GM18867 (cell line): ENCODE measurements around the gene INCENP.

ENCODE experiments used
- ATAC-seq: cut with Tn5 transposase; IDR thresholded peaks from one replicate; pipeline ENCODE4 v1.9.1; 2021; ENCODE audit warnings: mild to moderate bottlenecking, moderate library complexity; ENCODE audit not compliant: unreplicated experiment

The INCENP gene

GRCh38 chr11:62124186-62125113 is 639 bp downstream of the INCENP start:
- peak; percentile 31 for ATAC-seq

DNA sequence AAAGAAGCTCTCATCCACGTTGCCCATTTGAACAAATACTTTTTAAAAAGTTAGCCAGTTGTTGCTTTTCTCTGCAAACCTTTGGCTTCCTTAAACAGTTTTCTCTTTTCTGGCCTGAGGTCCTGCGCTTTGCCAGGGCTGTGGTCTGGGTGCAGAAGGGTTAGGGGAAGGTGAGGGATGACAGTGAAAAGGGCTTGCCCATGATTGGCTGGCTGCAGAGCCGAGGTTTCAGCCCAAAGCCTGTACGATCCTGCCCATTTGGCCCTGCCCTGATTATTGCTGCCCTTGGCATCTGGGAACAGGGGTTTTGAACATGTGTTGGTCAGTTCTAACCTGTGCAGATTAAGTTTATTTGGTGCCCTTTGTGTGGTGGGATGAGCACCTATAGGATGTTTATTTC is 1.5 kb downstream of the INCENP start:
- no peak for ATAC-seq

GRCh38 chr11:62125881-62126280 is 2.1 kb downstream of the INCENP start:
- no peak for ATAC-seq

GRCh38 chr11:62127426-62127825 is 3.6 kb downstream of the INCENP start:
- no peak for ATAC-seq

DNA sequence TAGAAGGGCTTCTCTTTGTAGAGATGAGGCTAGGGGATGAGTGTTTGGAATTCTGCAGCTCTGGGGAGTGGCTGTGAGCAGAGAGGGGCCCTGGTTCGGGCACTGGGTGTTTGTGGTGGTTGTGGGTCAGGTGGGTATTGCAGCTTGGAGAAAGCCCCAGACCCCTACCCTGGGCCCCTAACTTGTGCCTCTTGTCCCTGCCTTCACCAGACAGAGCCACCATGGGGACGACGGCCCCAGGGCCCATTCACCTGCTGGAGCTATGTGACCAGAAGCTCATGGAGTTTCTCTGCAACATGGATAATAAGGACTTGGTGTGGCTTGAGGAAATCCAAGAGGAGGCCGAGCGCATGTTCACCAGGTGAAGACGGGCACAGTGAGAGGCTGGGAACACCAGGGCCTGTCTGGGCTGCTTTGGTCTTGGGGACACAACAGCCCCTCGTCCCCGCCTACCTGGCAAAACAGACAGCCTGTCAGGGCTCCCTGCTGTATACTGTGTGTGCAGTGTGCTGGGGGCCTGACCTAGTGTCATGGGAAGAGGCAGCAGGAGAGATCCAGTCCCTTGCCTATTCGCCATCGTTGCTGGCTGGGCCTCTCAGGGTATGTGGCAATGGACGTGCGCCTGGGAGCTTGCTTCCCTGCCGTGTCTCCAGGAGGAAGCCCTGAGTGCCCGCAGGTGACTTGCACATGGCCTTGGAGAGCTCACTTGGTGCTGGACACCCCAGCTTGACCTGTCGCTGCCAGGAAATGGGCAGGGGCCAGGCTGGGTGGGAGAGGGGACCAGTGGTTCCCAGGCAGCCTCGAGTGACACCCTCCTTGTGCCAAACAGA is 4.3 kb downstream of the INCENP start:
- ATAC-seq = no peak

DNA sequence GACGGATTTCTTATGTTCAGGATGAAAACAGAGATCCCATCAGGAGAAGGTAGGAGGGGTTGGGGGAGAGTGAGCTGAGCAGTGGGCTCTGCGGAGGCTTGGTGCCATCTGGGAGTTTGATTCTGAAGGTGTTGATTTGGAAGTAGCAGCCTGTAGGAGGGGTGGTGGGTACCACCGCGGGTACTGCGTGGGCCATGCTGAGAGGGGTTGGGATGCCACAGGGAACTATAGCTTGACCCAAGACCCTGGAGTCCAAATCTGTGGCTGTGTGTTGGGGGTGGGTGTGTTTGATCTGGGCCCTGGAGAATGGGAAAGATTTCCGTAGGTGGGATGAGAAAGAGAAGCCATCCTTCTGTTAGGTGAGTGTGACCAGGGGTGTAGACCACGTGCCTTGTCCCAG is 5.0 kb downstream of the INCENP start:
- no peak for ATAC-seq

- no peak for ATAC-seq
Measured at GRCh38 chr11:62129590-62130282, 5.9 kb downstream of the INCENP start.

DNA sequence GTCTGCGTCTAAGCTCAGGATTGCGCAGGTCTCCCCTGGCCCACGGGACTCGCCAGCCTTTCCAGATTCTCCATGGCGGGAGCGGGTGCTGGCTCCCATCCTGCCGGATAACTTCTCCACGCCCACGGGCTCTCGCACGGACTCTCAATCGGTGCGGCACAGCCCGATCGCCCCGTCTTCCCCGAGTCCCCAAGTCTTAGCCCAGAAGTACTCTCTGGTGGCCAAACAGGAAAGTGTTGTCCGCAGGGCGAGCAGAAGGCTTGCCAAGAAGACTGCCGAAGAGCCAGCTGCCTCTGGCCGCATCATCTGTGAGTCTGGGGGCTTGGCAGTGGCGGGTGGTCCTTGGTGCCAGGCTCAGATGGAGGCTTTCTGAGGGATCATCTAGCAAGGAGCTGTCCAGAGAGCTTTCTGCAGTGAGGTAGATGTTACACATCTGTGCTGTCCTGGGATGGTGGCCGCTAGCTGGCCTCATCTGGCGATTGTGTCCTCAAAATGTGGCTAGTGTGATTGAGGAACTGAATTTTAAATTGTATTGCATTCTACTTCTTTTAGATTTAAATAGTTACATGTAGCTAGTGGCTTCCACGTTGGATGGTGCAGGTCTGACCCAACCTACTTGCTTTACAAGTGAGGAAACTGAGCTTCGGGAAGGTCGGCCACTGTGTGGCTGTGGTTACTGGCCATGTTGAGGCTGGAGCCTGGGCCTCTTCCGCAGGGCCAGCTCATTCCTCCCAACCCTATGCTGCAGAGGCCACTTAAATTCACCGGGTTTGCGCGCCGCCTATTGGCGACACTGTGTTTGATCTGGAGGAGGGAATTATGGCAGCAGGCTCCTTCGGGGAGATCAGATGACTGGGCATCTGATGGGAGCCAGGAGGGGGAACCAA is 6.7 kb downstream of the INCENP start:
- ATAC-seq = no peak

DNA sequence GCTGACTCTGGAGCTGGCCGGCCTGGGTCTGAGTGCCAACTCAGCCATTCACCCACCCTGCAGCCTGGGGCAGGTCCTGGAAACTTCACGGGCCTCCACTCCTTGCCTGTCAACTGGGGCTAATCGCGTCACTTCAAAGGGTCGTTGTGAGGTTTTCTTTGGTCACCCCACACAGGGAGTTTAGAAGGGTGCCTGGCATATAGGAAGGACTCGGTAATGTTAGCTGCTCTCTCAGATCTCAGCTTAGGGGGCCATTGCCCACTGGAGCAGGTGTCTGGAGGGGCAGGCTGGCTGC is 7.3 kb downstream of the INCENP start:
- no peak for ATAC-seq

DNA sequence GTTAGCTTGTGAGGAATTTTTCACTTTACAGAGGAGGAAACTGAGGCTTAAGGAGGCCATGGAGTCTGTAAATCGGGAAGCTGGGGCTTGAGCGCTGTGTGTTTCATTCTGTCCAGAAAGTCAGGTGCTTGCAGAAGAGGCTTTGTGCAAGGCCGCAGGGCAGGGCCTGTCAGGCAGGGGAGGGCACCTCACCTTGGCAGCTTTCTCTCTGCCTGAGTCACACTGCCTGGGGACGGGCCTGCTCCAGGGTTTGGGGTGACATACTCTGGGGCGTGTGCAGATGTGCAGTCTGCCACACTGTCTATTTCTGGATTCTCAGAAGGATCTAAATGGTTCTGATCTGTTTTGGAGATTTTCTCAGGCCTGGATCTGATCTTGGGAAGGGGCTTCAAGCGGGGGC is 8.4 kb downstream of the INCENP start:
- ATAC-seq = no peak

- ATAC-seq = no peak
Measured at GRCh38 chr11:62132689-62133293, 9.0 kb downstream of the INCENP start.

DNA sequence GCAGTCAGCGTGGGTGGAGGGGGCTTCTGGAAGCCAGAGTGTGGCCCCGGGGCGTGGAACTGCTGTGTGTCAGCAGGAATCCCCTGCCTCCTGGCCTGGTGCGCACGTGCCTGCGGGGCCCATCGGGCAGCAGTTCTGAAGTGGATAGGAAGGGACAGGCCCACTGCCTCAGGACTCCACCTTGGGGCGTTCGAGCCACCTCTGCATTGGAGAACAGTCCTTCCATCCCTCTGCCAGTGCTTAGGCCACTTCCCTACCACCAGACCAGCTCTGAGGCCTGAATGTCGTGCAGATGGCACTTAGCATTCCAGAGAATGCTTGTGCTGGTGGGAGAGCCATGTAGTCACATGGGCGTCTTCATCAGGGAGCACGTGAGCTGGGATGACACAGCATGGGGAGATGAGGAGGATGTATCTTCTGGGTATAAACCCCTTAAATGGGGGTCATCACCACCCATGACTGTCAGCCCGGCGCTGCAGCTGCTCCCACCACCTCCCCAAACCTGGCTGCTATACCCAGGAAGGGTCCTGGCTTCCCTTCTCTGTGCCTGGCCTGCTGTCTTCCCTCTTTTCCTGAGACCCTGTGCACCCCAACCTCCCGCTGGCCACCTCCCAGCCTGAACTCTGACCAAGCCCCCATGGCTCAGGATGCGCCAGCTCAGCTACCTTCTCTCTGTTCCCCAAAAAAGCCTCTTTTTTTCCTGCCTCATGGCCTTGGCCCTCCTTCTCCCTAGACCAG is 9.7 kb downstream of the INCENP start:
- ATAC-seq = no peak

GRCh38 chr11:62137276-62137861 is 13.6 kb downstream of the INCENP start:
- ATAC-seq = no peak

DNA sequence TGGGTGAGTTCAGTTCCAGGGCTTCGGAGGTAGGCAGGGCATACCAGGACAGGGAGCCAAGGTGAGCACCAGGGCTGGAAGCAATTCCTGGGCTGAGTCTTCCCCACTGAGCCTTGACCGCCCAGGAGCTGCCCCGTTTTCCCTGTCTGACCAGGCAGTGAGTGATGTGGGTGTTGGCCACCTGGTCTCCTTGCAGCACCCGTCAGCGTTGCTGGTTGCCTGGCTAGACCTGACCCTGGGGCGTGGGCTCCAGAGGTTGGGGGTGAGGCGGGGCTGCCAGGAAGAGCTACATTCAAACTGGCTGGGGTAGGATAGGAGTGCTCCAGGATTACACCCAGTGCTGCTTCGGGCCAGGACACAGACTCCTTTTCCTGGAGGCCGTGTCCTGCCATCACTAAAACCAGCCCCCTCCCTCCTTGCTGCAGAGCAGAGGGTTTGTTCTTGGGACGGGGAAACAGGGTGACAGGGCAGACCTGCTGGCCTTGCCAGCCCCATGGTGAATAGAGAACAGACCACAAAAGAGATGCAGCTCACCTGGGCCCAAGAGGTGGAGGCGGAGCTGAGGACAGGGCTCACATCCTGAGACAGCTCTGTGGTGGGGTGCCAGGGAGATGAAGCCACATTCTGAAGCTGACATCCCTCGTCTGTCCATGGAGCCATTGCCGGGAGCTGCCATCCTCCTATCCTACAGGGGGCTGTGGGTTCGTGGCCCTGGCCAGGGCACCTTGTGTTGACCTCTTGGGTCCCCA is 14.2 kb downstream of the INCENP start:
- no peak for ATAC-seq

- no peak for ATAC-seq
Measured at GRCh38 chr11:62138630-62139425, 15.0 kb downstream of the INCENP start.

- no peak for ATAC-seq
Measured at GRCh38 chr11:62139526-62140303, 15.9 kb downstream of the INCENP start.
